Stomach (tissue), 9 donors: Measurements from ENCODE around the gene MYO1H. TPM values are rescaled to one million over a fixed set of nuclear protein-coding genes. Genes with fewer than 3 reads are reported as not detected.
A peak's percentile ranks its signal among the peaks of the same experiment; 100 is the strongest.

ENCODE experiments used
- DNase-seq, 2 donors: peaks; one replicate each; pipeline versions ENCODE4 v3.0.0 to v3.0.0-alpha.2; 2013 to 2019
- H3K27ac ChIP-seq, 5 donors: fragments of 200-600 bp in 4 of 5; sonication (generic) in 4 of 5; one replicate each; pipeline ENCODE4 v1.5.1; 2013 to 2019; ENCODE audit warnings: mild to moderate bottlenecking in 1 of 5, moderate library complexity in 1 of 5
- H3K27me3 ChIP-seq, 3 donors: fragments of 200-600 bp; sonication (generic); one replicate each; pipeline ENCODE4 v1.5.1; 2017 to 2019; ENCODE audit warnings: mixed run types in 1 of 3
- H3K36me3 ChIP-seq, 4 donors: fragments of 200-600 bp; sonication (generic); 1 replicate in 3 of 4; 2 replicates in 1 of 4; pipeline ENCODE4 v1.5.1; 2016 to 2019
- H3K4me1 ChIP-seq, 4 donors: fragments of 200-600 bp; sonication (generic); one replicate each; pipeline ENCODE4 v1.5.1; 2016 to 2019
- H3K4me3 ChIP-seq, 4 donors: fragments of 200-600 bp; sonication (generic) in 3 of 4; one replicate each; pipeline ENCODE4 v1.5.1; 2016 to 2019; ENCODE audit warnings: mild to moderate bottlenecking in 1 of 4
- H3K9me3 ChIP-seq, 4 donors: fragments of 200-600 bp; sonication (generic); one replicate each; pipeline ENCODE4 v1.5.1; 2016 to 2019
- CTCF ChIP-seq, 7 experiments: fragments of 450-650 bp in 4 of 7; fragments of 200-600 bp in 3 of 7; sonication (generic) in 3 of 7; IDR thresholded peaks; one replicate each; pipeline ENCODE4 v1.5.1; 2016 to 2019; ENCODE audit warnings: antibody characterized with exemption in 7 of 7, control low read depth in 2 of 7, mild to moderate bottlenecking in 1 of 7
- EP300 ChIP-seq: sonication (generic); formaldehyde crosslinking; IDR thresholded peaks from one replicate; pipeline ENCODE4 v1.6.1; 2017; ENCODE audit warnings: antibody characterized with exemption
- POLR2A ChIP-seq, 4 donors: fragments of 450-650 bp; IDR thresholded peaks; one replicate each; pipeline ENCODE4 v1.6.1; 2016; ENCODE audit warnings: antibody characterized with exemption in 4 of 4, control low read depth in 2 of 4, mild to moderate bottlenecking in 1 of 4, moderate library complexity in 1 of 4
- POLR2AphosphoS5 ChIP-seq, 3 donors: sonication (generic); formaldehyde crosslinking; IDR thresholded peaks; one replicate each; pipeline ENCODE4 v1.6.1; 2016; ENCODE audit warnings: antibody characterized with exemption in 3 of 3
- WGBS, 5 donors: extraction: QIAGEN DNeasy Blood & Tissue Kit in 3 of 5; methylation state at CpG; one replicate each; pipeline versions ENCODE4 v1.1.5 to v1.1.7; 2013 to 2018; 5-methylcytosine and 5-hydroxymethylcytosine counted together
- intact Hi-C: fragments of 100-400 bp; cut with DNase I; formaldehyde crosslinking; loops from one replicate; pipeline ENCODE4 v1.15.1; 2023; ENCODE audit warnings: low total_unique reads
- polyA plus RNA-seq, 3 donors: library from polyadenylated mRNA; stranded (reverse); fragments of 200-250 nt; gene quantifications; one replicate each; pipeline ENCODE4 v1.2.3, GENCODE V29; 2013
- total RNA-seq, 5 donors: library from RNA; depleted of rRNA; stranded (reverse); fragments of >200 nt; gene quantifications; one replicate each; pipeline versions ENCODE4 v1.1.0 to v1.2.3, GENCODE V29; 2014 to 2016
- donor health status: healthy with polysubstance abuse.
- donor health status: Bipolar disorder and iron deficiency.
- donor health status: healthy.

MYO1H gene
- total and polyA plus RNA-seq, 8 donors, result 0.08 TPM; not detected in 7

GRCh38 chr12:109329686-109330085 is 18.0 kb upstream of the MYO1H start:
- Histone ChIP-seq H3K4me1 (peaks cover 0 to 7% (median 0%) of the 10 kb centered on the region in 4 donors), H3K27ac (no peak overlapping the region), H3K27me3 (peaks cover 0 to 13% (median 0%) of the 10 kb centered on the region in 3 donors), H3K4me3 (no peak overlapping the region), H3K9me3 (no peaks in the 10 kb centered on the region), H3K36me3 (no peaks in the 10 kb centered on the region)
- 48 to 56% (median 50%) methylated on average over 7 of the region's 7 CpGs for WGBS, 5 donors
- intact Hi-C loops, result no loop called here
- no peak for TF ChIP-seq EP300
- no peak for TF ChIP-seq POLR2A (IDR thresholded peaks at IDR 0.05)
- TF ChIP-seq CTCF (IDR thresholded peaks at IDR 0.05), result no peak
- TF ChIP-seq POLR2AphosphoS5 (IDR thresholded peaks at IDR 0.05), result no peak
- DNase-seq, result no peak

- 86 to 89% (median 87%) methylated on average over 16 of the region's 16 CpGs for WGBS, 5 donors
- Histone ChIP-seq H3K9me3 (no peaks in the 10 kb centered on the region), H3K4me1 (peaks cover 0 to 7% (median 0%) of the 10 kb centered on the region in 4 donors), H3K4me3 (no peak overlapping the region), H3K27ac (no peak overlapping the region), H3K36me3 (no peaks in the 10 kb centered on the region), H3K27me3 (peaks cover 0 to 17% (median 0%) of the 10 kb centered on the region in 3 donors)
- intact Hi-C loops, result no loop called here
- TF ChIP-seq EP300 (no peak), POLR2A (IDR thresholded peaks at IDR 0.05) (no peak)
- no peak for DNase-seq
Measured at GRCh38 chr12:109330282-109331230, 17.1 kb upstream of the MYO1H start.

GRCh38 chr12:109331301-109331952 is 16.3 kb upstream of the MYO1H start:
- no peak overlapping the region for H3K4me3 ChIP-seq
- 47 to 65% (median 50%) methylated on average over 7 of the region's 7 CpGs for WGBS, 5 donors
- TF ChIP-seq CTCF (IDR thresholded peaks at IDR 0.05) (no peak), EP300 (no peak), POLR2AphosphoS5 (IDR thresholded peaks at IDR 0.05) (no peak), POLR2A (IDR thresholded peaks at IDR 0.05) (no peak)
- no peaks in the 10 kb centered on the region for H3K9me3 ChIP-seq
- peaks cover 0 to 17% (median 0%) of the 10 kb centered on the region in 3 donors for H3K27me3 ChIP-seq
- H3K4me1 ChIP-seq, result peaks cover 0 to 7% (median 0%) of the 10 kb centered on the region in 4 donors
- intact Hi-C loops, result no loop called here
- DNase-seq, result peak in 1 of 2 donors; percentile 31
- no peaks in the 10 kb centered on the region for H3K36me3 ChIP-seq
- H3K27ac ChIP-seq, result no peak overlapping the region

GRCh38 chr12:109334887-109335286 is 12.8 kb upstream of the MYO1H start:
- Histone ChIP-seq H3K27ac (no peak overlapping the region), H3K4me1 (peaks cover 0 to 7% (median 0%) of the 10 kb centered on the region in 4 donors), H3K4me3 (no peak overlapping the region), H3K36me3 (no peaks in the 10 kb centered on the region), H3K27me3 (peaks cover 0 to 19% (median 0%) of the 10 kb centered on the region in 3 donors), H3K9me3 (no peaks in the 10 kb centered on the region)
- no peak for DNase-seq
- TF ChIP-seq POLR2AphosphoS5 (IDR thresholded peaks at IDR 0.05) (no peak), POLR2A (IDR thresholded peaks at IDR 0.05) (no peak), CTCF (IDR thresholded peaks at IDR 0.05) (no peak), EP300 (no peak)
- intact Hi-C loops, result no loop called here
- WGBS, 5 donors, result 94 to 99% (median 95%) methylated on average over 2 of the region's 2 CpGs
